Keratinocyte (primary cell): Measurements from ENCODE around the gene TNPO3. TPM values are rescaled to one million over a fixed set of nuclear protein-coding genes. Genes with fewer than 3 reads are reported as not detected.

Source experiments
- DNase-seq: peaks from one replicate; pipeline ENCODE4 v3.0.0-alpha.2; 2011; ENCODE audit warnings: low read depth, missing footprints, low spot score
- FAIRE-seq: peaks from 2 replicates; lab custom pipeline; 2011; peaks lifted over from hg19 to GRCh38; lab: Jason Lieb, UNC
- H2AFZ ChIP-seq: 2 replicates; pipeline ENCODE4 v1.6.0; 2012; ENCODE audit warnings: low read length, control low read depth, inconsistent platforms; ENCODE audit not compliant: control insufficient read depth
- H3K27ac ChIP-seq: 2 replicates; pipeline ENCODE4 v1.5.1; 2011; ENCODE audit warnings: low read length; ENCODE audit not compliant: control insufficient read depth, insufficient read depth
- H3K27me3 ChIP-seq: 3 replicates; pipeline ENCODE4 v1.6.0; 2011; ENCODE audit warnings: low read length; ENCODE audit not compliant: control insufficient read depth, insufficient read depth; ENCODE audit errors: extremely low read depth
- H3K36me3 ChIP-seq, 2 experiments: 2 replicates in 1 of 2; 3 replicates in 1 of 2; pipeline ENCODE4 v1.5.1; 2011; ENCODE audit warnings: low read length in 2 of 2, mild to moderate bottlenecking in 1 of 2; ENCODE audit not compliant: control insufficient read depth in 2 of 2, insufficient read depth in 2 of 2; ENCODE audit errors: extremely low read depth in 1 of 2
- H3K4me1 ChIP-seq: 3 replicates; pipeline ENCODE4 v1.5.1; 2011; ENCODE audit warnings: low read length; ENCODE audit not compliant: control insufficient read depth, insufficient read depth; ENCODE audit errors: extremely low read depth
- H3K4me2 ChIP-seq: 3 replicates; pipeline ENCODE4 v1.6.0; 2011; ENCODE audit warnings: low read depth, low read length; ENCODE audit not compliant: control insufficient read depth, insufficient read depth; ENCODE audit errors: extremely low read depth
- H3K4me3 ChIP-seq, 3 experiments: fragments of 200-600 bp in 1 of 3; sonication (generic) in 1 of 3; 2 replicates in 2 of 3; 3 replicates in 1 of 3; pipeline ENCODE4 v1.5.1; 2011 to 2016; ENCODE audit warnings: low read length in 3 of 3, mild to moderate bottlenecking in 3 of 3, control low read depth in 2 of 3, inconsistent platforms in 1 of 3, low read depth in 1 of 3, mixed read lengths in 1 of 3, mixed run types in 1 of 3, moderate library complexity in 1 of 3; ENCODE audit not compliant: control insufficient read depth in 2 of 3, insufficient read depth in 2 of 3; ENCODE audit errors: extremely low read depth in 1 of 3
- H3K79me2 ChIP-seq: 2 replicates; pipeline ENCODE4 v1.6.0; 2012; ENCODE audit warnings: low read length; ENCODE audit not compliant: control insufficient read depth, insufficient read depth
- H3K9ac ChIP-seq: 3 replicates; pipeline ENCODE4 v1.6.0; 2011; ENCODE audit warnings: low read length; ENCODE audit not compliant: control insufficient read depth, insufficient read depth; ENCODE audit errors: extremely low read depth
- H3K9me1 ChIP-seq: 3 replicates; pipeline ENCODE4 v1.6.0; 2011; ENCODE audit warnings: low read length; ENCODE audit not compliant: control insufficient read depth, insufficient read depth; ENCODE audit errors: extremely low read depth
- H3K9me3 ChIP-seq: 2 replicates; pipeline ENCODE4 v1.5.1; 2012; ENCODE audit warnings: low read depth, low read length; ENCODE audit not compliant: control insufficient read depth
- H4K20me1 ChIP-seq: 3 replicates; pipeline ENCODE4 v1.6.0; 2011; ENCODE audit warnings: low read length; ENCODE audit not compliant: control insufficient read depth, insufficient read depth; ENCODE audit errors: extremely low read depth
- CTCF ChIP-seq, 3 experiments: IDR thresholded peaks in 1 of 3; conservative IDR thresholded peaks in 1 of 3; optimal IDR thresholded peaks in 1 of 3; 2 replicates in 2 of 3; 3 replicates in 1 of 3; pipeline versions ENCODE3 to v1.5.1; 2011; ENCODE audit warnings: low read length in 3 of 3, mild to moderate bottlenecking in 3 of 3, moderate library complexity in 2 of 3, control low read depth in 1 of 3, inconsistent platforms in 1 of 3; ENCODE audit not compliant: insufficient read depth in 2 of 3; ENCODE audit errors: extremely low read depth in 1 of 3
- EZH2 ChIP-seq: IDR thresholded peaks from one replicate; pipeline ENCODE4 v1.6.1; 2012; ENCODE audit warnings: inconsistent platforms, mild to moderate bottlenecking, low read length, moderate library complexity
- dilution Hi-C: fragments of 300-500 bp; cut with MboI; formaldehyde crosslinking; loops from one replicate; pipeline ENCODE4 v1.7.0; 2020; ENCODE audit warnings: low sequenced_read_pairs; ENCODE audit not compliant: extremely low pct_ligation_motif_present
- polyA plus RNA-seq, 5 experiments: library from polyadenylated mRNA; depleted of rRNA in 3 of 5; stranded (reverse) in 3 of 5; stranded (forward) in 1 of 5; unstranded in 1 of 5; fragments of >200 nt; gene quantifications; 1 replicate in 1 of 5; 2 replicates in 3 of 5; 3 replicates in 1 of 5; pipeline versions ENCODE4 v1.2.1 to v1.2.3, GENCODE V29; 2011 to 2012; ENCODE audit warnings: missing spikeins in 2 of 5, low read depth in 1 of 5, low replicate concordance in 1 of 5

TNPO3 gene
- polyA plus RNA-seq, 1 donor (not counting 4 experiments of a cell fraction or from before 2014, with no cell fraction given), result 35.1 TPM

- no peak for DNase-seq
- H3K27me3 ChIP-seq, result no peaks in the 10 kb centered on the region
- FAIRE-seq, result no peak
- H3K9ac ChIP-seq, result no peak overlapping the region
- peaks cover 5 to 6% of the 10 kb centered on the region in 2 experiments for H3K36me3 ChIP-seq
- H4K20me1 ChIP-seq, result peaks cover 3% of the 10 kb centered on the region
- dilution Hi-C loops, result no loop called here
- H3K4me1 ChIP-seq, result no peaks in the 10 kb centered on the region
- H3K4me3 ChIP-seq, result no peak overlapping the region
- H3K9me3 ChIP-seq, result no peaks in the 10 kb centered on the region
- H3K9me1 ChIP-seq, result no peaks in the 10 kb centered on the region
- TF ChIP-seq EZH2 (no peak), CTCF (optimal IDR thresholded peaks at IDR 0.05 in 1 of 3, IDR thresholded peaks at IDR 0.05 in 1 of 3, conservative IDR thresholded peaks at IDR 0.05 in 1 of 3; ENCODE audit: extremely low read depth in 1 of 3, insufficient read depth in 2 of 3, low read length in 3 of 3) (no peak)
- H3K27ac ChIP-seq, result no peak overlapping the region
- H3K79me2 ChIP-seq, result peaks cover 85% of the 10 kb centered on the region
- H3K4me2 ChIP-seq, result no peak overlapping the region
- H2AFZ ChIP-seq, result no peak overlapping the region
Measured at GRCh38 chr7:129030440-129030839, 24.5 kb downstream of the TNPO3 start.

GRCh38 chr7:129024125-129024524 is 30.8 kb downstream of the TNPO3 start:
- Histone ChIP-seq H3K9ac (no peak overlapping the region), H3K9me1 (no peaks in the 10 kb centered on the region), H3K79me2 (peaks cover 84% of the 10 kb centered on the region), H3K9me3 (no peaks in the 10 kb centered on the region), H3K27ac (no peak overlapping the region), H2AFZ (no peak overlapping the region), H4K20me1 (peaks cover 6% of the 10 kb centered on the region), H3K4me1 (no peaks in the 10 kb centered on the region), H3K4me2 (no peak overlapping the region), H3K4me3 (no peak overlapping the region), H3K36me3 (peaks cover 3% of the 10 kb centered on the region in 2 experiments), H3K27me3 (no peaks in the 10 kb centered on the region)
- DNase-seq, result no peak
- no peak for FAIRE-seq
- TF ChIP-seq CTCF (optimal IDR thresholded peaks at IDR 0.05 in 1 of 3, IDR thresholded peaks at IDR 0.05 in 1 of 3, conservative IDR thresholded peaks at IDR 0.05 in 1 of 3; ENCODE audit: extremely low read depth in 1 of 3, insufficient read depth in 2 of 3, low read length in 3 of 3) (no peak), EZH2 (no peak)
- dilution Hi-C loops, result no loop called here
